A673 (cell line): Measurements from ENCODE around the gene TMEM198. TPM values are rescaled to one million over a fixed set of nuclear protein-coding genes. Genes with fewer than 3 reads are reported as not detected.
A peak's percentile ranks its signal among the peaks of the same experiment; 100 is the strongest.

ENCODE experiments used
- BruUV-seq: library from RNA; stranded (reverse); fragments of 400-500 nt; replicated peaks from 2 replicates; lab custom pipeline; 2021; lab: Mats Ljungman, UMichigan
- CTCF ChIA-PET: fragments of 300-600 bp; sonication (Branson Sonifier 250); formaldehyde crosslinking; loops from one replicate; lab custom pipeline; 2022; ENCODE audit warnings: antibody characterized with exemption; lab: Charles Lee
- POLR2A ChIA-PET: fragments of 300-600 bp; sonication (Branson Sonifier 250); formaldehyde crosslinking; loops from one replicate; lab custom pipeline; 2022; ENCODE audit warnings: antibody characterized with exemption; ENCODE audit not compliant: low non-redundant PET; lab: Charles Lee
- DNase-seq: peaks from one replicate; pipeline ENCODE4 v3.0.0-alpha.2; 2015; ENCODE audit warnings: low spot score
- H3K27ac ChIP-seq: fragments of 200-600 bp; sonication (generic); 2 replicates; pipeline ENCODE4 v1.5.1; 2016; ENCODE audit warnings: mixed run types, low read depth, mild to moderate bottlenecking, mixed read lengths, antibody characterized with exemption, low read length; ENCODE audit not compliant: poor library complexity, severe bottlenecking
- H3K27me3 ChIP-seq: fragments of 200-600 bp; sonication (generic); replicated peaks from 2 replicates; pipeline ENCODE4 v1.6.1; 2017; ENCODE audit warnings: mixed run types, low read depth, mild to moderate bottlenecking, mixed read lengths, antibody characterized with exemption, low read length; ENCODE audit not compliant: insufficient read depth, poor library complexity
- H3K36me3 ChIP-seq: fragments of 200-600 bp; sonication (generic); 2 replicates; pipeline ENCODE4 v1.6.1; 2016; ENCODE audit warnings: mixed run types, mild to moderate bottlenecking, mixed read lengths, antibody characterized with exemption, low read length; ENCODE audit not compliant: insufficient read depth, poor library complexity, severe bottlenecking
- H3K4me1 ChIP-seq: fragments of 200-600 bp; sonication (generic); 2 replicates; pipeline ENCODE4 v1.6.1; 2017; ENCODE audit warnings: mixed run types, mild to moderate bottlenecking, mixed read lengths, antibody characterized with exemption, low read length; ENCODE audit not compliant: insufficient read depth, poor library complexity, severe bottlenecking
- H3K4me3 ChIP-seq: fragments of 200-600 bp; sonication (generic); 2 replicates; pipeline ENCODE4 v1.5.1; 2016; ENCODE audit warnings: low read depth, mixed run types, mild to moderate bottlenecking, mixed read lengths, low read length; ENCODE audit not compliant: poor library complexity, severe bottlenecking
- H3K9me3 ChIP-seq: fragments of 200-600 bp; sonication (generic); 2 replicates; pipeline ENCODE4 v1.6.1; 2016; ENCODE audit warnings: mixed run types, low read depth, mild to moderate bottlenecking, mixed read lengths, antibody characterized with exemption, low read length; ENCODE audit not compliant: poor library complexity, severe bottlenecking
- EZH2 ChIP-seq: fragments of 200-600 bp; sonication (generic); IDR thresholded peaks from 2 replicates; pipeline ENCODE4 v1.6.1; 2017; ENCODE audit warnings: borderline replicate concordance, low read depth, mild to moderate bottlenecking, mixed read lengths, antibody characterized with exemption, low read length; ENCODE audit not compliant: poor library complexity, severe bottlenecking
- intact Hi-C: fragments of 100-400 bp; cut with micrococcal nuclease; formaldehyde crosslinking; loops from one replicate; pipeline ENCODE4 v1.10.0; 2022; ENCODE audit not compliant: unreplicated experiment
- total RNA-seq: library from RNA; stranded (reverse); gene quantifications from 2 replicates; pipeline ENCODE4 v1.2.3, GENCODE V29; 2021
- TF ChIP-seq, protein P1 (sequence below): fragments of 300-800, 200-600 bp; sonication (generic); conservative IDR thresholded peaks from 2 replicates; pipeline ENCODE4 v1.5.1; 2017; ENCODE audit warnings: low read depth, mild to moderate bottlenecking, antibody characterized with exemption, low read length, moderate library complexity, mixed read lengths

TMEM198 gene
- total RNA-seq, 1 experiment from 2014 or later: 4.6 TPM

DNA sequence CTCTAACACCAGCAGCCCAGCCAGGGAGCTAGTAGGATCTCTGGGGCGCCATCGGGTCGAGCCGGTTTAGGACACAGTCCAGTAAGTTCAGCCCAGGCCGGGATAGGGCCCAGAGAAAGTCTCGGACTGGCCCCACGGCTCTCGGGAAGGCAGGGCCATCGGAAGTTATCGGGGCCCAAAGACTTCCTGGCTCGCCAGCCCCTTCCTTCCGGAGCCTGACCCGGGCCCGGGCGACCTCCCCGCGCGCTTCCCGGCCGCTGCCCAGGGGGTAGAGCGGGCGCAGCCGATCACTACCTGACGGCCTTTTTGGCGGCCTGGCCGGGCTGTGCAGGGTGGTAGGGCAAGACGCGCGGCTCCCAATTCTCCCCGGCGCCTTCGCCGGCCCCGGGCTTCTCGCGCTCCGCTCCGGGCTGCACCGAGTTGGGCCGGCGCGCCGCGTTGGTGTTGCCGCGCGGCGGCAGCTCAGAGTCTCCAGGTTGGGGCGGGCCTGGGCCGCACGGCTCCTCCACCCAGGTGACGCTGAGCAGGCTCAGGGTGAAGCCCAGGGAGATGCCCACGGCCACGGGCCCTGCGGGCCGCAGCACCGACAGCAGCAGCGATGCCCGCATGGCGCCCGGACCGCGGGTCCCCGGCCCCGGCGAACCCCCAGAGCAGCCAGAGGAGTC lies 765 bp upstream of the TMEM198 start:
- POLR2A ChIA-PET: no interaction called here

DNA sequence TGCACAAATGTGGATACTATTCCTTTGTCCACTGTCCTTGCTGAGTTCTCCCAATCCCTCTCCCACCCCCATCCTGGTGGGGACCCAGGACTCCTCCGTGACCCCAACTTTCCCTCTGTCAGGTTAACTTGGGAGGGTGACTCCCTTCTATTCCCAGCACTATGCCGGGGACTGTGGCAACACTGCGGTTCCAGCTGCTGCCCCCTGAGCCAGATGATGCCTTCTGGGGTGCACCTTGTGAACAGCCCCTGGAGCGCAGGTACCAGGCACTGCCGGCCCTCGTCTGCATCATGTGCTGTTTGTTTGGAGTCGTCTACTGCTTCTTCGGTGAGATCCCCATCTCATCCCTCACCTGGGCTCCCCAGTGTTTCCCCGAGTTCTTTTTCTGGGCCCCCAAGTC lies 739 bp downstream of the TMEM198 start:
- DNase-seq: no peak
- Histone ChIP-seq H3K36me3 (peaks cover 3% of the 10 kb centered on the region), H3K4me1 (peaks cover 11% of the 10 kb centered on the region), H3K27ac (no peak overlapping the region), H3K4me3 (peak overlapping the region; percentile 64), H3K27me3 (no peaks in the 10 kb centered on the region), H3K9me3 (no peaks in the 10 kb centered on the region)
- intact Hi-C loops: no loop called here
- POLR2A ChIA-PET: no interaction called here
- BruUV-seq: no TSS peak
- CTCF ChIA-PET: no interaction called here
- no peak for TF ChIP-seq EZH2
- TF ChIP-seq, protein P1, sequence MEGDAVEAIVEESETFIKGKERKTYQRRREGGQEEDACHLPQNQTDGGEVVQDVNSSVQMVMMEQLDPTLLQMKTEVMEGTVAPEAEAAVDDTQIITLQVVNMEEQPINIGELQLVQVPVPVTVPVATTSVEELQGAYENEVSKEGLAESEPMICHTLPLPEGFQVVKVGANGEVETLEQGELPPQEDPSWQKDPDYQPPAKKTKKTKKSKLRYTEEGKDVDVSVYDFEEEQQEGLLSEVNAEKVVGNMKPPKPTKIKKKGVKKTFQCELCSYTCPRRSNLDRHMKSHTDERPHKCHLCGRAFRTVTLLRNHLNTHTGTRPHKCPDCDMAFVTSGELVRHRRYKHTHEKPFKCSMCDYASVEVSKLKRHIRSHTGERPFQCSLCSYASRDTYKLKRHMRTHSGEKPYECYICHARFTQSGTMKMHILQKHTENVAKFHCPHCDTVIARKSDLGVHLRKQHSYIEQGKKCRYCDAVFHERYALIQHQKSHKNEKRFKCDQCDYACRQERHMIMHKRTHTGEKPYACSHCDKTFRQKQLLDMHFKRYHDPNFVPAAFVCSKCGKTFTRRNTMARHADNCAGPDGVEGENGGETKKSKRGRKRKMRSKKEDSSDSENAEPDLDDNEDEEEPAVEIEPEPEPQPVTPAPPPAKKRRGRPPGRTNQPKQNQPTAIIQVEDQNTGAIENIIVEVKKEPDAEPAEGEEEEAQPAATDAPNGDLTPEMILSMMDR: no peak

More for the DNA sequence above, 765 bp upstream of the TMEM198 start:
- CTCF ChIA-PET: interaction anchor here (1.0 to 1.7 kb wide), 3 partner anchors 13 to 101 kb away, joined by 3 to 6 read pairs (median 3); no protein-coding TSS in a partner anchor
- peaks cover 13% of the 10 kb centered on the region for H3K4me1 ChIP-seq
- intact Hi-C loops: loop anchor here (1.0 to 2.0 kb wide), 2 partner anchors 54 to 146 kb away; partner anchors contain the start of gene STK11IP
- H3K27ac ChIP-seq: peak overlapping the region; percentile 73
- DNase-seq: no peak
- H3K9me3 ChIP-seq: no peaks in the 10 kb centered on the region
- no peak for TF ChIP-seq EZH2
- TF ChIP-seq, protein P1: no peak
- H3K4me3 ChIP-seq: peak overlapping the region; percentile 64
- BruUV-seq: no TSS peak
- H3K27me3 ChIP-seq: no peaks in the 10 kb centered on the region
- peaks cover 3% of the 10 kb centered on the region for H3K36me3 ChIP-seq

DNA sequence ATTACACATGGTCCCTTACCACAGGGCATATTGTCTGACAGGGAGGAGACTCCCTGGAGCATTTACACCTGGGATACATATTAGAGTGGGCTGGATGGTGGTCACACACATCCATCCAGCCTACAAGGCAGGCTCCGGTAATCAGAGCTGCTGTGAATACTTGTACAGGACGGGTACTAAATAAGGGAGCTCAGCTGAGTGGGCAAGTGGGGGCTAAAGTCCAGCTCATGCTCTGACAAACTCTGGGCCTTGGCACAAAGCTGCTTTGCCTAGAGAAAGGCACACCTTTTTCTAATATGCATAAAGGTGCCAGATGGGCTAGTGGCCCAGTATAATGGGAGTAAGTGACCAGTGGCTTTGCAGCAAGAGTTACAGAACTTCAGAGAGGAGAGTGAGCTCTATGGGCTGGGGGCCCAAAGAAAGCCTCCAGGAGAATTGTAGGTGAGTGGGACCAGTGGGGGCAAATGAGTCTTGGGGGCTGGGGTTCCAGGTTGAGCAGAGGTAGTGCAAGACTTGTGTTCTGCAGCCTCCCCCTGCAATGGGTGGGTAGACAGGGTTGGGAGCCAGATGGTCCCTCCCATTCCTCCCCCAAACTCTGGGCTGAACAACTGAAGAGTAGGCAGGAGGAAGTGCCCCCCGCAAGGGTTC lies 1.6 kb downstream of the TMEM198 start:
- BruUV-seq: no TSS peak
- CTCF ChIA-PET: no interaction called here
- intact Hi-C loops: no loop called here

More for the DNA sequence above, 1.6 kb downstream of the TMEM198 start:
- POLR2A ChIA-PET: no interaction called here
- Histone ChIP-seq H3K4me1 (peaks cover 11% of the 10 kb centered on the region), H3K36me3 (peaks cover 3% of the 10 kb centered on the region), H3K27ac (no peak overlapping the region), H3K27me3 (no peaks in the 10 kb centered on the region), H3K4me3 (no peak overlapping the region), H3K9me3 (no peaks in the 10 kb centered on the region)
- DNase-seq: no peak
- TF ChIP-seq, protein P1: no peak
- no peak for TF ChIP-seq EZH2
